HG03439 (cell line): ENCODE measurements around the gene PXN.
"Not testable (repeated sequence)": the region's sequence is repeated elsewhere in the genome, so short reads cannot be mapped to it uniquely, and the experiment has no call there.

Experiments used
- ATAC-seq: cut with Tn5 transposase; IDR thresholded peaks from one replicate; pipeline ENCODE4 v1.9.1; 2021; ENCODE audit warnings: mild to moderate bottlenecking, moderate library complexity; ENCODE audit not compliant: unreplicated experiment

The PXN gene

DNA sequence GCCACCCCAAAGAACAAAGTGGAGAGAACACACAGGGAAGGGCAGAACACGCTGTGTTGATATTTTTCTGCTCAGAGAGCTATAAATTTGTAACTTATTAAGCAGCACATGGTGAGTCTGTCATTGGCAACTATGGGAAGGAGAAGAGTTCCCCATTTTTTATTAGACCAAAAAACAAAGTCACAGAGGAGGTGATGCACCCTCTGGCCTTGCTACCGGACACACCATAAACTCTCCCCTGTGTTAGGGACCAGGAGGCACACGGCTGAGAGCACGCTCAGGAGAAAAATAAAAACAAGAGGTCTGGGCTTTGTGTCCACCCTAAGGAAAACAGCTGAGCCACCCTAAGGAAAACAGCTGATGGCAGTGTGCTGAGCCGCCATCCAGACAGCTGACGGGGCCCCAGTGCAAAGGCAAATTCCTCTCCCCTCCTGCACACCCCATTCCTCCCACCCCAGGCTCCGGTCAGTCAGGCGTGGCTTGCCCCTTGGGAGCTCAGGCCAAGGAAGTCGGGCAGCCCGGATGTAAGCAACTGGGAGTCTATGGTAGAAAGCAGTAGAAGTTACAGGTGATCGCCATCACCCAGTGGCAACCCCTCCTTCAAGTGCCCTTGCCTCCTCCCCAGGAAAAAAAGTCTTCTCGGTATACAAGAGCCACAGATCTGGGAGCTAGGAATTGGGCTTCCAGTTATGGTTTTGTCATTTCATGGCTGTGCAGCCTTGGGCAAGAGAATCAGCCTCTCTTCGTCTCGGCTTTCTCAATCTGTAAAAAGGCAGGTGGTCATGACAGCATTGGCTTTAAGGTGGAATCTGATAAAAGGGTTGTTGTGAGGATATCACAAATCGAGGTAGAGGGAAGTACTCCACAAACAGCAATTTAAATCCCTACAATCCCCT lies 2.4 kb downstream of the PXN start:
- no peak for ATAC-seq

DNA sequence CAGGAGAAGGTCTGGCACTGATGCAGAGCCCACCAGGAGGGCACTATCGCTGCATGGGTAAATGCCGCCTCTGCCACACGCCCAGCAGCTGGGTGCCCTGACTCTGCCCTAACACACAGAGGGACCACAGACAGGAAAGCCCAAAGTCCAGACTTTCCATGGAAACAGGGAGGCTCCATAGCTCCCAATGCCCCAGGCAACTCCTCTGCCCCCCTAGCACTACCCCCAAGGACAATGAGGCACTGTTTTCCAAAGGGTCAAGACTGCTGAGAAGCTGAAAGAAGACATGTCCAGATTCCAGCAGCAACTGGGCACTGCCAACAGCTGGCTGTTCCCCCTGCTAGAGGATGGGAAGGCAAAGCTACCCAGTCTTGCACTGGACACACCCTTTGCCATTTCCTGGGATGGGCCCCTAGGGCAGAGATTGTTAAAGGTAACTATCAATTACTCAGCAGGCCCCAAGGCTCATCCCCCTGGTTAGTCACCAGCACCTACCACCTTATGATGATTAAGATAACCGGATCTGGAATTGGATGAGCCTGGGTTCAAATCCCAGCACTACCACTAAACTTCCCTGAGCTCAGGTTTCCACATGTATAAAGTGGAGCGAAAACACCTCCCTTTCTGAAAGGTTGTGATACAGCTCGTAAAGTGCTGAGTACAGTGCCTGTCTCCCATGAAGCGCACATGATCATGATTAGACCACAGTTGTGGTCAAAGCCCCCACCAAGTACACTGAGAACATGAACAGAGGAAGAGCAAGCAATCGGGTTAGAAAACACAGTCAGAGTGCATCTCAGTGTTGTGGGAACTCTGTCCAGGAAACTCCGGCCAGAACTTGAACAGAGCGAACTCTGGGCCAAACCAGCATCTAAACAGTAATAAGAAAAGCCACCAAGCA lies 3.3 kb downstream of the PXN start:
- no peak for ATAC-seq

DNA sequence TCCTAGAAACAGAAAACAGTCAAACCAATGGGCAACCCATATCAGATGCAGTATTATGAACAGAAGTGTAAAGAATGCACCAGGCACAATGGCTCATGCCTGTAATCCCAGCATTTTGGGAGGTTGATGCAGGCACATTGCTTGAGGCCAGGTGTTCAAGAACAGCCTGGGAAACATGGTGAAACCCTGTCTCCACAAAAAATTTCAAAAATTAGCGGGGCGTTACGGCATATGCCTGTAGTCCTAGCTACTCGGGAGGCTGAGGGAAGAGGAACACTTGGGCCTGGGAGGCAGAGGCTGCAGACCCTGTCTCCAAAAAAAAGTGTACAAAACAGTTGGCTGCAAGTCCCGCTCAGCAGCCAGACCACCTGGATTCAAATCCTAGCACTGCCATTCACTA lies 4.9 kb downstream of the PXN start:
- no peak for ATAC-seq

DNA sequence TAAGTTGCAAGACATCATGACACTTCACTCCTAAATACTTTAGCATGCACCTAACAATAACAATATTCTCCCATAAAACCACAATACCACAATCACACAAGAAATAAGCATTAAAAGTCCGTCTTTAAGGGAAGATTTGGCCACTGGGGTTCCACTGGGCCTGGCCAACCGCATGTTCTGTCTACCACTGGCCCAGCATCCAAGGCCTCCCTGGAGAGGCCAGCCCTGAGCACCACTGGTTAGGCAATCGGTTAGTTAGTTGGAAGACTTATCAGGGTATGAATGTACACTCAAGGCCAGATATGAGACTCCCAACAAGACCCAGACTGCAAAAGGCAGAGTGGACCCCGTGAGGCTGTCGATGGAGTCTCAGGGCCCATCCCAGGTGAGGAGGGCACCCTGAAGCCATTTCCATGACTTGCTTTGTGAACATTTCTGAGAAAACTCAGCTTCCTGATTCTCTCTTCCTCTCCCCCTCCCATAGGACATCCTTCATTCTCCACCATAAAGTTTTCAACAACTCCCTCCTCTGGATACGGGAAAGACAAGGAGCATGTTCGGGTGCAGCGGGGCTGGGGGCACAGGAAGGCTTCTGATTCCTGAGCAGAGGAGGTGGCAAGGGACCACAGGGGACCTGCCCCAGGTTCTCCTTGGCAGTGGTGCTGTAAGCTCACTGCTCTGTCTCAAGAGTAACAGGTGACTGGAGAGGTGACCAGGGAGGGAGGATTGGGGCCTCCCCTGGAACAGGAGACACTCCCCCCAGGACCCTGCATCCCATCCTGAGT lies 5.9 kb downstream of the PXN start:
- no peak for ATAC-seq

DNA sequence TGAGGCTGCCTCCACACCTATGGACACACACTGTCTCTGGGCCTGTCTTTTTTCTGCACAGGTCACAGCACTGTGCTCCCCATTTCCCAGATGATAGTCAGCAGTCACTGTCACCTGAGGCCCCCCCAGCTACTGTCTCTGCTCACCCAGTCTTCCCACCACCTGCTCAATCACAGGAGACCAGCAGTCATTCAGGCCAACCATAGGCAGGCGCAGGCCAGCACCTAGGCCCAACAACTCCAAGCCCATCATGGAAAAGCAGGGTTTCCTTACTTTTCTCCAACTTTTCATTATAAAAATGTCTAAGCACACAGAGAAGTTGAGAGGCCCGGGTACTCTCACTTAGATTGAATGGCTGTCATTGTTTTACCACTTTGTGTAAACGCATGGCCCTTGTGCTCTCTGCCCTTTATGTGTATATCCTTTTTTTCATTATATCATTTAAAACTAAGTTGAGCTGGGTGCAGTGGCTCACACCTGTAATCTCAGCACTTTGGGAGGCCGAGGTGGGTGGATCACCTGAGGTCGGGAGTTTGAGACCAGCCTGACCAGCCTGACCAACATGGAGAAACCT lies 7.1 kb downstream of the PXN start:
- ATAC-seq, result no peak

DNA sequence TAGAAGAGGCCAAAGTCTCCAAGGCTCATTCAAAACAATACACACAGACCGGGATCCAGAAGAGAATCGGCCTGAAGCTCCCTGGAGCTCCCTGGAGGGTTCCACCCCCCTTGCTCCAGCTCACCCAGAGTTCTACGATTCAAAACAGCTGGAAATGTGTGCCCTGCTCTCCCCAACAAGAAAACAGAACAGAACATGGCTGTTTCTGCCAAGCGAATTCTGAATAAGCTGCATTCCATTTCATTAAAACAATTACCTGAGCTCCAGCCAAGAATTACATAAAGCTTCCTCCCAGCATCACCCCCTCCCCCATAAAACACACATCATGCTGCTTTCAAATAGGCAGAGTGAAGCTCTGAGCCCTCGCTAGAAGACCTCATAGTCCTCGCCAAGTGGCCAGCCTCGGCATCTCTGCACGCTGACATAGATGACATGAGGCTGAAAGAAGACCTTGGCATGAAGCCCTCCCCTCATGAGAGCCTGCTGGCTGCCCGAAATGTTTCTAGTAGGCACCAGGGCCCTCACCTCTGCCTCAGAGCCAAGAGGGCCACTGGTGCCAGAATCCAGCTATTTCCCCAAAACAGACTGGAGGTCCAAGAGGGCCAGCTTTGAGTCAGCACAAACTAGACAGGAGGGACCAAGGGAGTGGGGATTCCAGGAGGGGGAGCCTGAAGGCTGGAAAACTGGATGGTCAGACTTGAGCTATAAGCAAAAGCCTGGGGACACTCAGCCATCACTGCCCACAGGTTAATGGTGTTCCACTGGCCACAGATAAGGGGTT lies 8.3 kb downstream of the PXN start:
- no peak for ATAC-seq

DNA sequence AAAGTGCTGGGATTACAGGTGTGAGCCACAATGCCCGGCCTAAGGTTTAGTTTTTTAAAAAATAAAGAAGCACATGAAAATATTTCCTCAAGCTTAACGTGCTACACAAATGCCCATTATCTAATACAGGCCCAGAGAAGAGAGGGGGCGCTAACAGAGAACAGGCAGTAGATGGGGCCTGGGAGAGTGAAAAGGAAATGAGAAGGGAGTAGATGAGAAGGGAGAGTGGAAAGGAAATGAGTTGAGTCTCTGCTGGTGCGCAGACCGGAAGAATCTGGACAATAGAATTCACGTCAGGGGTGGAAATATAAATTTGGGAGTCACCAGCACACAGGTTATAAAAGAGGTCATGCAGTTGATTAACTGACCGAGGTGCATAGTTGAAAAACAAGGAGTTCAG lies 10.7 kb downstream of the PXN start:
- ATAC-seq, result no peak

DNA sequence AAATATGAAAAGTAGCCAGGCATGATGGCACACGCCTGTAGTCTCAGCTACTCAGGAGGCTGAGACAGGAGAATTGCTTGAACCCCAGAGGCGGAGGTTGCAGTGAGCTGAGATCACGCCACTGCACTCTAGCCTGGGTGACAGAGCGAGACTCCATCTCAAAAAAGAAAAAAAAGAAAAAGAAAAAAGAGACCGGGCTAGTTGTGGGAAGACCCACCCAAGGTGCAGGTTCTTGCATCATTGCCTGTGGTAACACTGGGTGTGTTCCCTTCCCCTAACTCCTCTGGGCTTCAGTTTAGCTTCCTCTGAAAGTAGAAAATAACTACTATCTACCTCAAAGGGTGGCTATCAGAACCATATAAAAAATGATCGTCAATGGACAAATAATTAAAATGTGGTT lies 12.2 kb downstream of the PXN start:
- not testable (repeated sequence) for ATAC-seq

DNA sequence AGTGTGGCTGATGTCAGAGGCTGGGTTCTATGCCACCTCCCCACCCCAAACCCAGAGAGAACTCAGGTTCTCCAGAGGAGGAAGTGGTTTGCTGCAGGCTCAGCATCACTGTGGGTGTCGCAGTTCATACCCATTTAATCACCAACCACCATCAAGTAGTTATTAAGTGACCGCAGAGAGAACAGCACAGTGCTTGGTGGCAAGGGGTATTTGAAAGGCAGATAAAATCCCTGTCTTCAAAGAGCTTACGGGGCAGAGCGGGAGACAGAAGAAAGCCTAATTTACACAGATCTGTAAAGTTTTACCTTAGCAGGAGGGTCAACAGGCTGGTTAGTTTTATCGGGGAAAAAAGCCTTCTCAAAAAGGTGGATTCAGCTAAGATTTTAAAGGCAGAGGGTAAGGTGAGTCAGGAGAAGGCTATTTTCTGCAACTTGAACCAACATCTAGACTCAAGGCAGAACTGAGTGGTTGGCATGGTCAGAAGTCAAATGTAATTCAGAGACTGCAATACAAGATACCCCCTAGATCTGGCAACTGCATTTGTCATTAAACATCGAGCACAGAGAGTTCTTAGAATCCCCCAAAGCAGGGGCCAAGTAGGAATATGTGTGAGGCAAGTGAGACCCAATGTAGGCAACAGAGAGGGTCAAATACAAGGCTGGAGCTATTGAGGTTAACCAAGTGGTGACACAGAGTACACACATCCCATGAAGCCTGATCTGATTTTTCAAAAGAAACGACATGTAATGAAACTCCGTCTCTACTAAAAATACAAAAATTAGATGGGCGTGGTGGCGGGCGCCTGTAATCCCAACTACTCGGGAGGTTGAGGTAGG lies 13.2 kb downstream of the PXN start:
- ATAC-seq, result no peak

DNA sequence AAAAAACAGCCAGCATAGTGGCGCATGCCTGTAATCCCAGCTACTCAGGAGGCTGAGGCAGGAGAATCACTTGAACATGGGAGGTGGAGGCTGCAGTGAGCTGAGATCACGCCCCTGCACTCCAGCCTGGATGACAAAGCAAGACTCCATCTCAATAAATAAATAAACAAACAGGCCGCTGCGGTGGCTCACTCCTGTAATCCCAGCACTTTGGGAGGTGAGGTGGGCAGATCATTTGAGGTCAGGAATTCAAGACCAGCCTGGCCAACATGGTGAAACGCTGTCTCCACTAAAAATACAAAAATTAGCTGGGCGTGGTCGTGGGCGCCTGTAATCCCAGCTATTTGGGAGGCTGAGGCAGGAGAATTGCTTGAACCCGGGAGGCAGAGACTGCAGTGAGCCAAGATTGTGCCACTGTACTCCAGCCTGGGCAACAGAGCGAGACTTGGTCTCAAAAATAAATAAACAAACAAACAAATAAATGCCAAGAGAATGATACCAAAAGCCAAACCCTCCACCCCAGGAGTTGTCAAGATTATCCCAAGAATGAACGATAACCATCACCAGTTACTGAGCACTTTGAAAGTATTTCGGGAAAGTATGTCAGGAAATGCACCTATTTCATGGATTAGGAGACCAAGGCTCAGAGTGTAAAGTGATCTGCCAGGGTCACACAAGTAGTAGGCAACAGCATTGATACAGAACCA lies 14.0 kb downstream of the PXN start:
- not testable (repeated sequence) for ATAC-seq

DNA sequence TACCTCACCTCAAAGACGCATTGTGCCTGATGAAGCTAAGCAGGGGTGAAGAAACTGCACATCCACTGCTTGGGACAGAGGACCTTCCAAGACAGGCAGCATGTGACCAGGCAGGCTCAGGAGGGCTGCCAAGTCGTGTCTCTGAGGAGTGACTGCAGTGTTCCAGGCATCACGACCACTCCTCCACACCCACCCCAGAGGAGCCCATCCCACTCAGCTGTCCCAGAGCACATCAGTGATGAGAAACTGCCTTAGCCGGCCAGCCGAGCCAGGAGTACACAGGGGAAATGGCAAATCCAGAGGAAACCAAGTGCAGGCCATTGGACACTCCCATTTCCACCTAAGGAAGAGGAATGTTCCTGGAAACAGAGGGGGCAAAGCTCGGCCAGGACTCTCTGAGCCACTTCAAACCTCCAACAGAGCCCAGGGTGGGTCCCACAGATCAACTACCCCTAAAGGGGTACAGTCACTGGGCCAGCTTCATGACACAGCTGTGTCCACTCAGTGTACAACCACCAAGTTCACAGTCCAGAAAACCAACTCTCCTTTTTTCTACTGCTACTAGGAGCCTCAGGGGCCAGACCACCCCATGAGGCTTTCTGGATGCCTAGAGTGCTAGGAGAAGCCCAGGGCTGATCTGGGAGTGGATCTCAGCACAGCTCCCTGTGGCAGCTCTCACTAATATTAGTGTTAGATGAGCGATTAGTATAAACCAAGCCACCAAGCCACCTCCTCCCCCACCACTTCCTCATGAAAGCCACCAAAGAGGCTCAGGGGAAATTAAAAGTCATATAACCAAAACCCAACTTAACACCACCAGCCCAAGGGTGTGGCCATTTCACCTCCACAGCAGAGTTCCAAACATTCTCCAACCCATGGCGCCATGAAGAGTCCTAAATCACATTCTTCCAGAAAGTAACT lies 15.4 kb downstream of the PXN start:
- ATAC-seq, result no peak

DNA sequence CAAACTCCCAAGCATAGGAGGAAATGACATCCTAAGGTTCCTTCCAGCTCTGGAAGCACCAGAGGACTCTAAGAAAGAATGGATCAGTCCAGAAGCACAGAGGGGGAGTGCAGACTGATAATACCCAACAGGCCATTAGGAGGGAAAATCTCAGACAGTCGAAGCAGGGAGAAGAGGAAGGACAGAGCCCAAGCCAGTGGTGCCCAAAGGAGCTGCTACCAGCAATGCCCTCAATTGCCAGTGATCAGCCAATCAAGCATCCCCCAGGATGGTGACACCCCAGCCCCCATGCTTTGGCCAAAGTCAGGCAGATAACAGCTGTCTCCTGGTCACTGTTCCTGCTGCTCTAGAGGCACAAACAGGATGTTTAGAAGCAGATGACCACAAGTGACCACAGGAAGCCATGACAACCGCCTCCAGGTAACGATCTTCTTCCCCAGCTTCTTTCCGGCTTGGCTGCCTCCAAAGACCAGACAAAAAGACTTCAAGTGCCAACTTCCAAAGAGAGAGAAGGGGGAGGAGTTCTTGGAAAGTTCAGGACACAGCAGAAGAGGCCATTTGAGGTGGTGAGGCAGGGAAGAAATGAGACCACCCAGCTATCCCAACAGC lies 16.2 kb downstream of the PXN start:
- no peak for ATAC-seq

DNA sequence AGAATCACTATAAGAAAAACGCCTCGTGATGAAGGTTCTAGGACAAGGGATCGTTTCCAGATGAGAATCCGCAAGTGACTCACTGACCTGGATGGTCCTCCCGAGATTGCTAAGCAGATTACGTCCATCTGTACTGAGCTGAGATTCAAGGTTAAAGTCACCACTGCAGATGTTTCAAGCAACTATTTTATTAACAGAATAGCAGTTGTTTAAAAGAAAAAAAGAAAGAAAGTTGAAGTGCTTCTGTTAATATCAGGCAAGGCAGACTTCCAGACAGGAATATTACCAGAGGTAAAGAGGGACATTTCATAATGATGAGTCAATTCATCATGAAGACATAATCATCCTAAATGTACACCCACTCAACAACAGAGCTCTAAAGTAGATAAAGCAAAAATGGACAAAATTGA lies 17.9 kb downstream of the PXN start:
- no peak for ATAC-seq

DNA sequence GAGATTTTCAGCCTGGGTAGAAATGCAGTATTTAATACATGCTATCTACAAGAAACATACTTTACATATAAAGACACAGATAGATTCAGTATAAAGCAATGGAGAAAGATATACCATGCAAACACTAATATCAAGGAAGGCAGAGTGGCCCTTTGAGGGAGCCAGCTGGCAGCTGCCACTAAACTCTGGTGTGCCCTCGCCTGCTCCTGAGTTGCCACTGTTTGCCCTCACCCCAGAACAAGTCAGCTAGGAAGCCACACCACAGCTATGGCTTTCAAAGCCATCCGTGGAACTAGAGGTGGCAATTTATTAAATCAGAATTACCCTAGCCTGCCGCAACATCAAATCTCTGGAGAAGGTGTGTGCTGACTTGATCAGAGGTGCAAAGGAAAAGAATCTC lies 18.3 kb downstream of the PXN start:
- ATAC-seq, result no peak

DNA sequence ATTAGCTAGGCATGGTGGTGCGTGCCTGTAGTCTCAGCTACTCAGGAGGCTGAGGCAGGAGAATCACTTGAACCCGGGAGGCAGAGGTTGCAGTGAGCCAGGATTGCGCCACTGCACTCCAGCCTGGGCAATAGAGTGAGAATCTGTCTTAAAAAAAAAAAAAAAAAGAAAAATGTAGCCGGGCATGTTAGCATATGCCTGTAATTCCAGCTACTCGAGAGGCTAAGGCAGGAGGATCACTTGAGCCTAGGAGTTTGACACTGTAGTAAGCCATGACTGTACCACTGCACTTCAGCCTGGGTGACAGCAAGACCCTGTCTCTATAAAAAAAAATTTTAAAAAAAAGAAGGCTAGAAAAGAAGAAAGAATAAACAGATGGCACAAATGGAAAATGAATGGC lies 18.8 kb downstream of the PXN start:
- ATAC-seq, result not testable (repeated sequence)

DNA sequence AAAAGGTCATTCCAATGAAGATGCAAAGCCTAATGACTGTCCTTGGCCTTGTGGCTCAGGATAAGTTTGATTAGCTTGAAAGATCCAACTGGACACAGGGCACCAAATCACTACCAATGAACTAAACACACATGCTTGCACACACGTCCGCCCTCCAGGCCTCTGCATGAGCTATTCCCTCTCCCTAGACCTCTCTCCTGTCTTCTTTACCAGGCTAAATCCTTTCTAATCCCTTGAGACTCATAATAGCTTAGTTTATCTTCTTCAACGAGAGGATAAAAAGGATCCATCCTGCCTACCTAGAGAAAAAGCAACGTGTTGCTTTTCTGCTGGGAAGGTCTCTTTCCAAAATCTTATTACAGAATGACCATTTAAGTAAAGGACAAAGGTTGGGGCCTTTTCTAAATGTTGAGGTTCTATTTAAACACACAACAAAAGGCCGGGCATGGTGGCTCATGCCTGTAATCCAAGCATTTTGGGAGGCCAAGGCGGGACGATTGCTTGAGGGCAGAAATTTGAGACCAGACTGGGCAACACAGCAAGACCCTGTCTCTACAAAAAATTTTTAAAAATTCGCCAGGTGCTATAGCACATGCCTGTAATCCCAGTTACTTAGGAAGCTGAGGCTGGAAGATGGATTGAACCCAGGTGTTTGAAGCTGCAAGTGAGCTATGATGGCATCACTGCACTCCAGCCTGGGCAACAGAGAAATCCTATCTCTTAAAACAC lies 22.4 kb downstream of the PXN start:
- no peak for ATAC-seq
